HT1080 (cell line): ENCODE results near the gene SH3PXD2A. TPM values are rescaled to one million over a fixed set of nuclear protein-coding genes. Genes with fewer than 3 reads are reported as not detected.

ENCODE experiments used
- DNase-seq: peaks from one replicate; pipeline ENCODE4 v3.0.0-alpha.2; 2015; ENCODE audit warnings: low read depth
- total RNA-seq: library from RNA; depleted of rRNA; stranded (reverse); fragments of >200 nt; shearing (Covaris generic); gene quantifications from 2 replicates; pipeline ENCODE4 v1.2.3, GENCODE V29; 2014

The SH3PXD2A gene
- total RNA-seq, 1 experiment from 2014 or later = 5.8 TPM

GRCh38 chr10:103568505-103568904, 286.9 kb downstream of the SH3PXD2A start:
- no peak for DNase-seq

DNA sequence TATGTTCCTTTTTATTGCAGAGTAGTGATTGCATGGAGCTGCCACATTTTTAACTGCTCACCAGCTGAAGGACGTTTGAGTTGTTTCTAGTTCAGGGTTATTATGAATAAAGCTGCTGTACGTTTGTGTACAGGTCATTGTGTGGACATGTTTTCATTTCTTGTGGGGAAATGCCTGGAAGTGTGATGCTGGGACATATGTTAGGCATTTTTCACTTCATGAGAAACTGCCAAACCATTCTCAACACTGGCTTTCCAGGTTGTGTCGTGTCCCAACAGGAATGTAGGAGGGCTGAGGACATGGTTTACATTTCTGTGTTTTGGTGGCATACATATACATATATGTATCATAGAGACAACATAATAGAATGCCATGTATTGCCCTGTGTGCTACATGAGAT, 288.8 kb downstream of the SH3PXD2A start:
- DNase-seq = no peak

DNA sequence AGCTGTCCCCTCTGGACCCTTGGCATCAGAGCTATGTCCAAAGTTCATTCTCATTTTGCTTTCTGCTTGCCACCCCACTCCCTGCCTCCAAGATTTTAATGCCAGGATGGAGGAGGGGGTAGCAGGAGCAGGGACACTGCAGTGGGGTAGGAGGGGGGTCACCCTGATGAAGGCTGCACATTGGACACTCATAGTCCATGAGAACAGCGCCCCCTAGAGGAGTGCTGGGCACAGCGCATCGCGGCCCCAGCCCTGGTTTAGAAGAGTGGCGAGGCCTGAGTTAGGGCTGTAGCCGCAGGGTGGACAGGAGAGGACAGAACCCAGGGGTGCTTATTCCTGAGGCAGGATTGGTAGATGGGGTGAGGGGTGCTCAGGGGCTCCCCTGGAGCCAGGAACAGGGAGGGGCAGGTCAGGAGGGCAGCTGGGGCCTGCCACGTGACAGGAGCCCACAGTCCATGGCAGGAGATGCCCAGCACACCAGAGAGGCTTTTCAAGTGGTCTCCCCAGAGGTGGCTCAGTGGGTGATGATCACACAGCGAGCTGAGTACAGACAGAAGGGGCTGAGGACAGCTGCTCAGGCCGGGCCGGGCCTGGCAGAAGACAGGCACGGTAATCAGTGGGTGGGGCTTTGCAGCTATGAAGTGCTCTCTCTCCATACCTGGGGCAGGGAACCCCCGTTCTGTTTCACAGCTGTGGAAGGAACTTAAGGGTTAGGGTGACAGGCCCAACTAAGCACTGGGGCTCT, 290.4 kb downstream of the SH3PXD2A start:
- no peak for DNase-seq

DNA sequence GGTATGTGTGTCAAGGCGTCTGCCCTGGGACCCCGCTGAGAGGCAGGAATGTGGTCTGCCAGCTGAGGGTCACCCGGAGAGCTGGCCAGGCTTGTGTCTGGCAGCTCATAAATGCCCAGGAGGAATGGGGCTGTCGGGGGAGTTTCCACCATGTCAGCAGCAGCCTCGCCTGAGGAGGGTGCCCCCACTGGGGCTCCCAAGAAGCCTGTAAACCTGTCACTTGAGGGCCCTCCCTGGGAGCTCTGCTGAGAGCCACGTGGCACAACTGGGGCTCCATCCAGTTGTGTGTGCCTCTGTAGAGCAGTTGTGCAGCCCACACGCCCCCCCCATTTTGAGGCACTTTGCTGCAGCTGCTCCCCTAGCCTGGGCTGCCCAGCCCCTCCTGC, 291.3 kb downstream of the SH3PXD2A start:
- no peak for DNase-seq

GRCh38 chr10:103563231-103564115, 291.9 kb downstream of the SH3PXD2A start:
- no peak for DNase-seq

GRCh38 chr10:103562383-103562782, 293.0 kb downstream of the SH3PXD2A start:
- no peak for DNase-seq

GRCh38 chr10:103560886-103561285, 294.5 kb downstream of the SH3PXD2A start:
- DNase-seq = no peak

DNA sequence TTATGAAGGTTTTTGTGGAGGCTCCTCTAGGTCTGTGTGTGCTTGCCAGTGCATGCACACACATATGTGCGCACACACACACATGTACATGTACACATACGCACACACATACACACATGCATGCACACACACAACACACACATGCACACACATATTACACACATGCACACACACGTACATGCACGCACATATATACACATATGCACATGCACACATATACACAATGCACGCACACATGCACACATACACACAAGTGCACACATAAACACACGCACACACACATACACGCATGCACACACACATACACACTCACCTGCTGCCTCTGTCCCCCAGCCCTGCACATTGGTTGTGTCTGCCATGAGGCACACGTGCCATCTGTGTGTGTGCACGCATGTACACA, 295.6 kb downstream of the SH3PXD2A start:
- no peak for DNase-seq

- no peak for DNase-seq
These were observed 296.5 kb downstream of the SH3PXD2A start for GRCh38 chr10:103558911-103559310.

GRCh38 chr10:103557455-103557854, 297.9 kb downstream of the SH3PXD2A start:
- DNase-seq = no peak

DNA sequence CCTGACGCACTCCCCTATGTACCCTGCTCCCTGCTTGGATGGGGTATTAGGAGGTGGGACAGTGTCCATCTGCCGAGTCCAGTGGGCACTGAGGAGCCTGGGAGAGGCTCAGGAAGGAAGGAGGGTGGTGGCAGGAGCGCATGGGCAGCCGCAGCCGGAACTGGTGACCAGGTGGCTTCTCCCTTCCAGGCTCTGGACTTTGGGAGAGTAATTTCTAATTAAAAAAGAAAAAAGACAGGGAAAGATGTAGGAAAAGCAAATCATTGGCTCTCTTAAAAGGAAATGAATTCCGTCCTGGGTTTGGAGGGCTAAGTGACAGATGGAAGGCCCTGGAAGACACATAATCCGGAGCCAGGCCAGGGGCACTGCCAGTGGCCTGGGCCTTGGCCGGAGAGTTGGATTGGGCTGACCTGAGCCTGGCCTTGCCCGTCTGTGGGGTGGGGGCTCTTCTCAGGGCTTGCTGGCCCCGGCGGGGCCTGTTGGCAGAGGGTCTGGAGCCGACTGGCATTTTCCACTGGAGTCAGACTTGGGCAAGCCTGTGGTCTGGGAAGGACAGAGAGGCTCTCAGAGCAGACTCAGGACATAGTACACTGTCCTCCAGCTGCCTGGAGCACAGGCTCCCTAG, 298.9 kb downstream of the SH3PXD2A start:
- no peak for DNase-seq

- DNase-seq = no peak
These were observed 299.7 kb downstream of the SH3PXD2A start for GRCh38 chr10:103555712-103556111.

- no peak for DNase-seq
These were observed 300.1 kb downstream of the SH3PXD2A start for GRCh38 chr10:103555325-103555649.

GRCh38 chr10:103554488-103555324, 300.7 kb downstream of the SH3PXD2A start:
- no peak for DNase-seq

GRCh38 chr10:103553743-103554487, 301.5 kb downstream of the SH3PXD2A start:
- DNase-seq = no peak

DNA sequence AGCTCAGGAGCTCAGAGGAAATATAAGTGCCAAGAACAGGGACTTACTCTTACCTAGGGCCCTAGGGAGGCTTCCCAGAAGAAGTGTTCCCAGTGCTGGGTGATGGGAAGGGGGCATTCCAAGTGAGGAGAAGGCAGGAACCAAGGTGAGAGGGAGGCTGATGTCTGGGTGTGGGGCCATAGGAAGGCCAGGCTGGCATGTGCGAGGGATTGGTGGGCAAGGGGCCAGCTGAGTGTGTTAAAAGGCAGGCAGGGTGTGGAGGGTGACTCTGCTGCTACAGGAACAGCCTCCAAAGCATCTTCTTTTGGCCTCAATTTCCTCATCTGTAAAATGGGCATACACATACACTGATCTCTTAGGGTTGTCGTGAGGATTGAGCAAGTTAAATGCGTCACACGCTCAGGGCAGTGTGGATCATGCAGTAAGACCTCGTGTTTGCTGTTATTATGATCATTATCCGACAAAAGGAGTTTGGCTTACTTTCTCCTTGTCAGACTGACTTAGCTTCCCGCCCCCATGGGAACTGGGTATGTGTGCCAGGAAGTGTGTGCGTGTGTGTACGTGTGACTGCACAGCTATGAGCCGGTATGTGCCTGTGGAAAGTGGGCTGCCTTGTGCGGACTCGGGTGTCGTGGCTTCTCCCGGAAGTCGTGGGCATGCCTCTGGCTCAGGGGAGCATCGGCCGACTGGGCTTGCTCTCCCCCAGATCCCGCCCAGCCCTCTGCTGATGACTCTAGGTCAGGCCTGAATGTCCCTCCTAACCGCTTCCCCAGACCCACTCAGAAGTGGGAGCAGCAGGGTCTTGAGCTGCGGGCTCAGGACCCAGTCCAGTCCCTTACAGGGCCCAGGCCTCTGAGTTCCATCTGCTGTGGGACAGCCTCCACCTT, 302.3 kb downstream of the SH3PXD2A start:
- no peak for DNase-seq

DNA sequence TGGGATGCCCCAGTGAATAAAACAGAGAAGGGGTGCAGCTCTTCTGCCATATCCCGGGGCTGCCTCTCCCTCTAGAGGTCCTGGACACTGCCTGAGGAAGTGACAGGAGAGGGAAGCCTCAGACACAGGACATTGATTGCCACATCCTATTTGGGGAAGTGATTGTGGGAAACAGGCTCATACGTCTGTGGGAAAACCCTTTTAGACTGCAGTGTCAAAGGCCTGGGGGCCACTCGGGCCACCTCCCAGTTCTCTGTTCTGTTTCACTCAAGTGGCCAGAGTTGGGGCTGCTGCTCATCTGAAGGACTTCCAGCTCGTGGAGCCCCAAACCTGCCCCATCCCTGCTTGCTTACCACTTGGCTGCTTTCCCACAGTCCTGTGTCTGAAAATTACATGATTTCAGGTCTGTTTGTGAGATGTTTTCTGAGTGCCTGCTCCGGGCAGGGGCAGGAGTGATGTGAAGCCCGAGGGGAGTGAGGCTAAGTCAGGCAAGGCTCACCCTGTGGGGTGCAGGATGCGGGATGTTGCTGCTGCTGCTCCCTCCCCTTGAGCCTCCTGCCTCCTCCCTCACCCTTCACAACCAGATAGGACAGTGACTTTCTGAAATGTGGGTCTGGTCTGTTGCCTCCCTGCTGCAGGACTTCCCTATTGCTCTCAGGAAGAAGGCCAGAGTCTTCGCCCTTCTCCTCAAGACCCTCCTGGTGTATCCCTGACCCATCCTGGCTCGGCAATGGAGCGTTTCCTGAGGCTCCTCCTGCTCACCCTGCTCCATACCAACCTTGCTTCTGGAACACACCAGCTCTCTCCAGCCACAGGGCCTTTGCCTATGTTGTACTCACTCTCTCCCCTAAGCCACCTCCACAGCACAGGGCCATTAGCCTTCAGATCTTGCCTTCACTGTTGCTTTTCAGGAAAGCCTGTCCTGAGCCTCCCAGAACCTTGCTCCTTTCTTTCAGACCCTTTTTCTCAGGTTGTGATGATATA, 303.5 kb downstream of the SH3PXD2A start:
- no peak for DNase-seq

GRCh38 chr10:103550229-103550628, 305.1 kb downstream of the SH3PXD2A start:
- no peak for DNase-seq

- DNase-seq = no peak
These were observed 306.1 kb downstream of the SH3PXD2A start for GRCh38 chr10:103549349-103549685.
